GM18870 (cell line): ENCODE data around the gene CCL16.
"Not testable (repeated sequence)": the region's sequence is repeated elsewhere in the genome, so short reads cannot be mapped to it uniquely, and the experiment has no call there.

Source experiments
- ATAC-seq: cut with Tn5 transposase; IDR thresholded peaks from one replicate; pipeline ENCODE4 v1.9.1; 2021; ENCODE audit warnings: moderate library complexity; ENCODE audit not compliant: unreplicated experiment

The CCL16 gene

GRCh38 chr17:35942588-35943186, 38.6 kb downstream of the CCL16 start:
- no peak for ATAC-seq

- ATAC-seq: not testable (repeated sequence)
Observed at GRCh38 chr17:35938492-35938891, 42.8 kb downstream of the CCL16 start.

DNA sequence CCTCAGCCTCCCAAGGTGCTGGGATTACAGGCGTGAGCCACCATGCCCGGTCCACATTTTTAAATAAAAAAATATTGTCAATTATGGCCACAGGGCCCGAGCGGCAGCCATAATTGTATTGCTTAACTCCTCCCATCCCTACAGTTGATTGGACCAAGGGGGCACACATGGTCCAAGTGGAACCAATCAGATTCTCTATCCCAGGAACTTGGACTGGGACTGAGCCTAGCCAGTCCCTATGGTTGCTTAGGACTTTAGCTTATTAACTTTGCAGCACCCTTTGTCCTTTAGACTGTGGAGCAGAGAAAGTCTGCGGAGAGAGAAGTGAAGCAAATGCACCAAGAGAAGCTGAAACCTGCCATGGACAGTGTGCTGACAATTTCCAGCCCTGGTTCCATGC, 45.2 kb downstream of the CCL16 start:
- no peak for ATAC-seq

GRCh38 chr17:35934760-35935159, 46.5 kb downstream of the CCL16 start:
- no peak for ATAC-seq

DNA sequence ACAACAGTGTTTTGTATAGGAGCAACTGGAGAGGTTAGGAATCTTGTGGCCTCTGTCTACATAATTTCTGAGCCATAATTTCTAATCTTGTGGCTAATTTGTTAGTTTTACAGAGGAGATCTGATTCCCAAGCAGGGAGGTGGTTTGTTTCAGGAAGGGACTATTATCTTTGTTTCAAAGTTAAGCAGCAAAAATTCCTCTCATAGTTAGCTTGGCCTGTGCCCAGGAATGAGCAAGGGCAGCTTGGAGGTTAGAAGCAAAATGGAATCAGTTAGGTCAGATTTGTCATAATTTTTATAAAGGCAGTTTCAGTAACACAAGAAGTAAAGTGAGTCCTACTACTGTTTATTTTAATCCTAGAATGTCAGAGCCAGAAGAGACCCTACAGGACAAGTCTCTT, 48.7 kb downstream of the CCL16 start:
- no peak for ATAC-seq

GRCh38 chr17:35931794-35932425, 49.4 kb downstream of the CCL16 start:
- no peak for ATAC-seq

DNA sequence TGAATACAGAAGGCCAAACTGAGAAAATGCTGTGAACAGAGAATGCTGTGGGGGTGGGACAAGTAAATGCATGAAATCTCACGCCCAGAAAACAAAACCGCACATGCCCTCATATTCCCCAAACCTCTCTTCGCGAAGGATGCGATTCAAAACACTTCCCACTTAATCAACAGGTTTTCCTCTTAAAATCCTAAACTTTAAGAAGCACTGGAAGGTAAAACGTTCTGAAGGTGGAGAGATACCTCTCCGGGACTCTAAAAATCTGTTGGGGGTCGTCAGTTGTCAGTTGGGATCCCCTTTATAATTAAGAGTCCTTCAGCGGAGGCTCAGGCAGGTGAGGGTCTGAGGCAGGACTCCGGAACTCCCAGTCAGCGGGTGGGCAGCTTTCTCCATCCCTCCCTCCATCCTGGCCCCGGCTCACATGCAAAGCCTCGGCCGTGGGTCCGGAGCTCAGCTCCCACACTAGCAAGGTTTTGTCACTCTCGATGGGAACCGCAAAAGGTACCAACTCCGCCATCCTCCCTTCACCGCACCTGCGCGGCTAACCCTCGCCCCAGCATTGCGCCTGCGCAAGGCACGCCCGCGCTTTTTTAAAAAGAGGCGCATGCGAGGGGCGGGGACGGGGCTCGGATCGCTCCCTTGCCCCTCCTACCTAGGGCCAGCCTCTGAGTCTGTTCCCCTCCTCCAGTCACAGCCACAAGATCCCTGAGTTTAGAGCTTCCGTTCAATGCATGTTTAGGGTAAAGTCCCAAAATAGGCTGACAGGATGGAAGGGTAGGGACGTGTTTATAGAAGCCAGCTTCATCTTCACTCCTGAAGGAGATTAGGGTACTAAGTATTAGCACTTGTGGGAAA, 50.9 kb downstream of the CCL16 start, which contains the start of gene RDM1:
RDM1 (minus strand) TSS at position 563 of the 855 bp plus-strand sequence; CDS start at position 517, 46 bp downstream.
- ATAC-seq: no peak

DNA sequence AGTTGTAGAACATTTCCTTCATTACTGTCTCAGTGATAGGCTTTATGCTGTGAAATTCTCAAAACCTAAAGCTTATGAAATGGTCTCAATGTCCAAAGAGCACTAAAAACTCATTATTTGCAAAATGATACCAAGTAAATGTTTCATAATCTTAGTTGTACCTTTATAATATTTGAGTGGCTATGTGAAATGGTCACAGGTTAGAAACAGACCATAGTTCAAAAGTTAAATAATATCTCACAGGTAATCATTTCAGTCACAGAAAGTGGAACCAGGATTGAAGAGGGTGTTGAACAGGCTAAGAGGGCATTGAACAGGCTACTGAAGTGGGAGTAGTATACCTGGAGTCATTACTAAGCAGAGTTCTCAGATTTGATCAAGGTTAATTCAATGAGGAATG, 53.6 kb downstream of the CCL16 start:
- ATAC-seq: no peak
